NCI-H748 (cell line): Measurements from ENCODE around the gene EIF2AK3.
"Not testable (repeated sequence)": the region's sequence is repeated elsewhere in the genome, so short reads cannot be mapped to it uniquely, and the experiment has no call there.

Experiments used
- DNase-seq: peaks from one replicate; lab custom pipeline; 2025; ENCODE audit not compliant: unreplicated experiment; lab: John Stamatoyannopoulos, UW

Gene EIF2AK3

DNA sequence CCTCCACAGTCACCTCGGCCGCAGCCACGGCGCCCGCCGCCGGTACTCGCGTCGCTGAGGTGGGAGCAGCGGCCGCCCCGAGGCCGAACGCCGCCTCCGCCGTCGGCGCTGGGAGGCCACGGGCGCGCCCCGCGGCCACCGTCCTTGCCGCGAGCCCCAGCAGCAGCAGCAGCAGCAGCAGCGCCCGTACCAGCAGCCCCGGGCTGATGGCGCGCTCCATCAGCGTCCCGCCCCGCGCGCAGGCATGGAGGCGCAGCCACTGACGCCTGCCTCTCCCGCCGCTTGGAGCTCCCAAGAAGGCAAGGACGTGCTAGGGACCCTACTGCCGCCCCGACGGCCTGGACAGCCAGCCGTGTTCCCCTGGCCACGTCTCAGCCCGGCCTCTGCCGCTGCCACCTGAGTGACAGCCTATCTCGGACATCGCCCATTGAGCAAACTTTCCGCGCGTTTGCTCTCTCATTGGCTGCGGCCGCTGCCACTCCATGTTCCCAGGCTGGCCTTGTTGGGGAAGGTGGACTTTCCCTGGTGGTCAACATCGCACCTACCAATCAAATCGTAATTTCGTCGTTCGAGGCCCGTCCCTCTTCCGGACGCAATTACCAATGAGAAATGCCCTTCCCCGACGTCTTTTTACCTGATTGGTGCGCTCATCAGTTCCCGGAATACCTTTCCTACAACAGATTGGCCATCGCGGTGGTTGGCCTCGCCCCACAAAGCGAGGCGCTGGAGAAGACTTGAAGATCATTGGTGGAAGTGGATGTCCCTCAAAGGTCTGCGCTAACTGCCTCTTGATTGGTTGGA, at the start of gene EIF2AK3:
Gene EIF2AK3 (minus strand): TSS at position 410 of the 801 bp plus-strand sequence. CDS start 190 bp downstream, at position 220.
- DNase-seq = peak; percentile 99

DNA sequence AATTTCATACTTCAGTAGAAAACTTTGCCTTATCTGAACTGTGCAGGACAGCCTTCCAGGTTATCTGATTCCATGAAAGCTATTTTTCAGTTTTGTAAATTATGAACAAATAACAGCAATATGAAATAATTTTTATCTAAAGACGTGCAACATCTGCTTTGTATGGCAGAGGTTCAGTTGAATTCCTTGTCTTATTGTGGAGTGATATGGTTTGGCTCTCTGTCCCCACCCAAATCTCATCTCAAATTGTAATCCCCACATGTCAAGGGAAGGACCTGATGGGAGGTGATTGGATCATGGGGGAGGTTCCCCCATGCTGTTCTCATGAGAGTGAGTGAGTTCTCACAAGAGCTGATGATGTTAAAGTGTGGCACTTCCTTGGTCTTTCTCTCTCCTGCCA, 46.1 kb upstream of the EIF2AK3 start:
- DNase-seq = no peak

DNA sequence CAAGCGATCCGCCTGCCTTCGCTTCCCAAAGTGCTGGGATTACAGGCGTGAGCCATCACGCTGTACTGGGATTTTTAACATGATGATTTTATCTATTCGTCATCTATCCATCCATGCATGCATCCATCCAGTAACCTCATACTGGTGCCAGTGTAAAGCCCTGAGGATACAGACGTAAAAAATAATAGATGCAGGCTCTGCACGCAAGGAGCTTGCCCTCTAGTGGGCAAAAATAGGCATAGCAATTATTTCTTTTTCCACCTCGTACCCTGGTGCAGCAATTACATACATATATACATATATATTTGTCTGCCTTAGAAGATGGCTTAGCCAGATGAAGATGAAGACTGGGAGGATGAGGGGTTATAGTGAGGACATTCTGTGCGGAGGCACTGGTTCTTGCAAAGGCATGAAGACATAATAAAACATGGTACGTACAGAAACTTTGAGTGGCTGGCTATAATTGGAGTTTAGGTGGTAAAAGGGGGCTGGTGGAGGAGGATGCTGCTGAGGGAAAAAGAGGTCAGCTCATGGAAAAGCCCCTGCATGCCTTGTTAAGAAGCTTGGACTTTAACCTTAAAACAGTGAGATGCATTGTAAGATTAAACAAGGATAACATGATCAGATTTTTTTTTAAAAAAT, 44.6 kb upstream of the EIF2AK3 start:
- DNase-seq = peak; percentile 60

DNA sequence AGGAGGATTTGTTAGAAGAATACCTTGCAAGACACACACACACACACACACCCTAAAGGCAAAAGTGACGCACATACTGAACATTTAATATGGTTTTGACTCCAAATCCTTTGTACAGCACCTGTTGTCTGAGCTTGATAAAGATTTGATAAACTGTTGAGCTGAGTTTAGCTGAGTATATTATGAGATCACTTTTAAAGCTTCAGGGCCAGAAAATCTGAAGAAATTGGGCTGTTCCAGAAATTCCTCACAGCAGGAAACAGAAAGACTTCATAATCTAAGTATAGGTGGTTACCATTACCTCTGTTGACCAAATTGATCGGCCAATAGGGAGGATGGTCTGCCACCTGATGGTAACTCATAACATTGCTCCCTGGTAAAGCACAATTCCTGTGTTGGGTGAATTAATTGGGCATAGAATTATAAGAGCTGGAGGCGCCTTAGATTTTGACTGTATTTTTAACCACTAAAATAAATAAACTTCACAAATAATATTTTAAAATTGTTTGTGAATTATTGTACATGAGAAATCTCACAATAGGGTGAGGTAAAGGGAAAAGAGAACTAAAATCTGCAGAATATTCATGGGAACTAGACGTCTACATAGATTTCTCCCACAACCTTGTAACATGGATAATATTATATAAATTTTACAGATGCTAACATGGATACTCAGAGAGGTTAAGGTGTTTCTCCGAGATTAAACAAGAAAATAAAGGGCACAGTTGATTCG, 42.4 kb upstream of the EIF2AK3 start:
- DNase-seq = peak; percentile 54

DNA sequence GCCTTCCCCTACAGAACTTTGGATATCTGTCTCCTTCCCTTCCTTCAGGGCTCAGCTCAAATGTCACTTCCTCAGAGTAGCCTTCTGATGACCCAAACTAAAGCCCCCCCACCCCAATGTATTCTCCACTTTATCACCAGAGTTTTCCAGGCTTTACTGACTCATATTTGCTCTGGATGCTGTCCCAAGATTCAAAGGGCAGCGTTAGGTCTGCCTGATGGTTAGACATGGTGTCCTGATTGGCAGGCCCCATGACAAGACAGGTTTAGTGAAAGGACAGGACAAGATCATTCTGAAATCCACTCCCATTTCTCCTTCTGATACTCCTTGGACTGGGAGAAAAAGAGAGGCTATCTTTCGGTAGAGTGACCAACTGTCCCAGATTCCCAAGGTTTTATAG, 41.6 kb upstream of the EIF2AK3 start:
- DNase-seq = no peak

DNA sequence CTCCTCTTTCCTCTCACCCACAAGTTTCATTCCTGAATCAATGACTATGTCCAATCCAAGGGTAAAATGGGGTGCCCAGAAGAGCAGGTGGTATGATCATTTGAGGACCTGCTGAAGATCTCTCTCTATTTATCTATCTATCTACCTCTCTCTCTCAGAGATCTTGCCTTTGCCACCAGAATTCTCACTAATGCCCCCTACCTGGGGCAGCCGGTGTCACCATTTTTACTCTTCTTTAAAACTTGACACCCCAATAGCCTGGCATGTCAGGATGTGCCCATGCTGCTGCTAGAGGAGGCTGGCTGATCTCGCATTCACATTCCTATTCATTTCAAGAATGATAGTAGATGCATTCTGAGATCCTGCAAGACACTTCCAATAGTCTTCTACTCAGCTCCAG, 40.0 kb upstream of the EIF2AK3 start:
- DNase-seq = no peak

DNA sequence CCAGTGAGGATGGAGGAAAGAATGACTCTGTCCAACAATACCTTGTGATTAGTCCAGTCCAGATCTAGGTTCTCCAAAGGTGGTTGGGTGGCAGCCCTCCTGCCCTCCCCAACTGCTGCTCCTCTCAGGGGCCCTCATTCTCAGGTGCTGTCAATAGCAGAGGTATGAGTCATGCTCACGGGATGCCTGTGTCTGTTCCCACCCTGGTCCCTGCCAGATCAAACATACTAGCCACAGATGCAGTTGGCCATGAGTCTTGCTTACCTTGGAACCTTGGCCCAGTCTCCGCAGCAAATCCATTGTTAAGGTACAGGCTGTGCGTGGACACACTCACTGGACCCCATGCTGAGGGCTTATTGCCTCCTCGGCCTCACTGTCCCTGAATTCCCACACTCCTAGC, 39.3 kb upstream of the EIF2AK3 start:
- no peak for DNase-seq

DNA sequence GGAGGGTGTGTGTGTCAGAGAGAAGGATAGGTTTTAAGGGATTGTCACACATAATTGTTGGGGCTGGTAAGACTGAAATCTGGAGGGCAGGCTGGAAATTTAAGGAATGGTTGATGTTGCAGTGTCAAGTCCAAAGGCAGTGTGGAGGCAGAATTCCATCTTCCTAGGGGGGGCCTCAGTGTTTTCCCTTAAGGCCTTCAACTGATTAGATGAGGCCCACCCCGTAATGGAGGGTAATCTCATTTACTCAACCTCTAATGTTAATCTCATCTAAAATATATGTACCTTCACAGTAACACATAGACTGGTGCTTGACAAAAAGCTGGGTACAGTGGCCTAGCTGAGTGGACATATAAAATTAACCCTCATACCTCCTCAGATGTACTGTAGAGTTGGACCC, 33.4 kb upstream of the EIF2AK3 start:
- no peak for DNase-seq

DNA sequence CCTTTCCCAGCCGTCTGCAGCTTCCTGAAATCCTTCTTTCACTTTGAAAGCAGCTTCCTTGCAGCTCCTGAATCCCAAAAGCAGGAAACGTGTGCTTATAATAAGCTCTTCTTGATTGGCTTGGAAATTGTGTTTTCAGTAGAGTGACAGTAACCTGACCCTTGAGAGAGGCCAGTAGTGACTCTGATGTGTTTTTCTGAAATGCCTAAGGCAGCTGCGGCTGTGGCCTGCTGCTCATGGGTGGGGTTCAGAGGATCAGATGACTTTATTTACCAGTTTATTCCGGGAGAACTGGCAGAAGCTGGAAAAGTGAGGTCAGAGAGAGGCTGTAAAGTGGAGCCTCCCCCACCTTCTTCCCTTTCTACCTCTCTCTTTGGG, 32.3 kb upstream of the EIF2AK3 start:
- peak; percentile 86 for DNase-seq

DNA sequence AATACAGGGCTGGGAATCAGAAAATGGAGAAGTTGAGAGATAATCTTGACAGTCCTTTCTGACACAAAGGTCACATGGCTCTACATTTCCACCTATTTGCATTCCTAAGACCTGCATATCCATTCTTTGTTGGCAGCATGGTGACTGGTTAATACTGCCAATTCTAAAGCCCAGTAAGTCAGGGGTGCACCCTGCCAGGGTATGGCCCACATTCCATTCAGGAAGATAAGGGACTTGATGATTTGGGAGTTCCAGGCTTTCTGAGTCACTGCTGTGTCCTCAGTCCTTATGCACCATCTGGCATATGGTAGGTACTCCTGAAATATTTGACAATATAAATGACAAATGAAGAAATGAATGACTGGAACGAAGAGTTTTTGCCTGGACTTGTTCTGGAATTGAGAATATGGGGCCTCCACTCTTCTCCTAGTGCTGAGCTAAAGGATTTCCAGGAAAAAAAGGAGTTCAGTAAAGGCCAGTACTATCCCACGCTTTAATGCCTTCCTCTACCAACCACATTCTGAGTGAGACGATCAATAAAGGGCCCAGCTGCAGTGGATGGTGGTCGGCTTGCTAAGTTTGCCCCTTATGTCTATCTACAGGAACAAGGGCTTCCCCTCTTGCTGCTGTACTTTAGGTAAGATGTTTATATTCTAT, 31.7 kb upstream of the EIF2AK3 start:
- no peak for DNase-seq

DNA sequence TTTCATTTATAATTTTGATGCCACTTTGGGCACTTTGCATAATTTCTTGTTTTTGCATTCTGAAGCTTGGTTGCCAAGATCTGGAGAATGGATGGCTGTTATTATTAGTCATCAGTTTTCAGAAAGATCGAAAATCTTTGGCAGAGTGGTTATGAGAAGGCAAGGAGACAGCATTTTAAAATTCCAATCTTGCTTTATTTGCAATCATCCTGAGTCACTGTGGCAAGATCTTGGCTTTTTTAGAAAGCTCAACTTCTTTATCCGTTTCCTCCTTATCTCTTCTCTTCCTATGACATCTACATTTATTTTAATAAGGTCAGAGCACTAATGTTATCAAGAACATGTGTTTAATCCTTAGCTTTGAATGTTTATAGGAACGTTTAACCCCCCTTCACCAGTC, 31.1 kb upstream of the EIF2AK3 start:
- DNase-seq = no peak

DNA sequence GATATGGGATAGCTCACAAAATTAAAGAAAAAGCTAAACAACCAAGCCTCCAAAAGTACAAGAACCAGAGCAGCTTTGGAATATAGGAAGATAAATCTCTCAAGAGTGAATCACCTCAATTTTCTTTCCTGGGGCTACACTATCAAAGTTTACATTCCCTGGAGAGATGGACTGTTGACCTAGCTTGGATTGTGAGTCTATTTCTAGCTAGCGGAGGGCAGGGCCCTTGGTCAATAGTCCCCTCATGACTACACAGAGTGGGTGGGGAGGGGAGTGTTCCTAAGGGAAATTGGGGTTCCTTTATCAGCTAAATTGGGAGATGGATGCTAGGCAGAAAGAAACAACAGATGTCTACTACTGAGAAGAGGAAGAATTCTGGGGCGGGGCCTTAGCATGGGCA, 29.9 kb upstream of the EIF2AK3 start:
- DNase-seq = no peak

DNA sequence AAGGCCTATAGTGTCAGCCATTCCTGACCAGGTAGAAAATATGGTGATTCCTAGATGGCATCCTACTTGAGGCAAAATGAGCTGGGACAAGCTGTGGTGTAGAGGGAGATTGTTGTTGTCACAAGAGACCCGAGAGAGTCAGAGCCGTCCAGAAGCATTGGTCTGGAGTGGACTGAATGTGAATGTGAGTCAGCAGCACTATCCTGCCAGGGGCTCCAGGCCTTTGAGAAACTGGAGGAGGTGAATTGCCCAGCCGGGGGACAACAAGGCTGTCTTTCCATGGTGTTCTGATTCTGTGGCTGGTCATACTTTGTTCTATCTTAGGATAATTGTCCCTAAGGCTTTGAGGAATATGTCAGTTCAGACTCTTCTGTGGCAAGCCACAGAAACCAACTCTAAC, 29.4 kb upstream of the EIF2AK3 start:
- no peak for DNase-seq

DNA sequence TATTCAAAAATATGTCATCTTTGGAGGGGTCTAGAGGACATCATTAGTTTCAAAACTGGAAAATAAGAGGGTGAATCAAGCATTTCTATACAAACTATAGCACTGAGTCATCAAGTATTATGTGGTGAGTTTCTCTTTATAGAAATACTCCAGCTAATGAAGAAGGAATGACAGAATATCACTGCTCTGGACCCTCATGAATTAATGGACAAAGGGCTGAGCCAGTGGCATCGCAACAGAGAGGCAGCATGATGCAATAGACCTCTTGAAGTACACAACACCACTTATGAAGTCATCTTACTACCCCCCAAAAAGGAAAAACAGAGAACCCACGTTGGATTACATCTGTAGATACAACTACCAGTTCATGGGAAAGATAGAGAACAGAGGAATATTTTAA, 27.4 kb upstream of the EIF2AK3 start:
- DNase-seq = no peak

DNA sequence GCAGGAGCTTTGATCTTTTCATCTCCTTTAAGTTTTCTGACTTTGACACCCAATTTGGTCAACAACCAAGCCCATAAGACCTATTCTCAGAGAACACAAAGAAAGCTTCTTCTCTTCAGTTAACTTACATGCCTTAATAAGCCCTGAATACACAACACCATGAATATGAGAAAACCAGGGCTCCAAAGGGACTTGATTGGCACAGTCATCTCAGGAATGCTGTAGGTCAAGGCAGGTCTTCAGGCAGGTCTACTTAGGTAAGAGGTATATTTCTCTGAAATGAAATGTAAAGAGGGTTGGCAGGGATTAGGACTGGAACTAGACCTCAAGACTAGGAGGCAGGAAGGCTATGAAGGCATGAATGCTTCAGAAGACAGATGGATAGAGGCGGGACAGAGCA, 24.4 kb upstream of the EIF2AK3 start:
- DNase-seq = no peak

DNA sequence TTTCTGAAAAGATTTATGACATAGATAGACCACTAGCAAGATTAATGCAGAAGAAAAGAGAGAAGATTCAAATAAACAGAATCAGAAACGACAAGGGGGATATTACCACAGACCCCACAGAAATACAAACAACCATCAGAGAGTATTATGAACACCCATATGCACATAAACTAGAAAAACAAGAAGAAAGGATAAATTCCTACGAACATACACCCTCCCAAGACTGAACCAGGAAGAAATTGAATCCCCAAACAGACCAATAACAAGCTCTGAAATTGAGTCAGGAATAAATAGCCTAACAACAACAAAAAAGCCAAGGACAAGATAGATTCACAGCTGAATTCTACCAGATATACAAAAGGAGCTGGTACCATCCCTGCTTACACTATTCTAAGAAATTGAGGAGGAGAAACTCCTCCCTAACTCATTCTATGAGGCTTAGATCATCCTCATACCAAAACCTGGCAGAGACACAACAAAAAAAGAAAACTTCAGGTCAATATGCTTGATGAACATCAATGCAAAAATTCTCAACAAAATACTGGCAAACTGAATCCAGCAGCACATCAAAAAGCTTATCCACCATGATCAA, 18.1 kb upstream of the EIF2AK3 start:
- DNase-seq = not testable (repeated sequence)

DNA sequence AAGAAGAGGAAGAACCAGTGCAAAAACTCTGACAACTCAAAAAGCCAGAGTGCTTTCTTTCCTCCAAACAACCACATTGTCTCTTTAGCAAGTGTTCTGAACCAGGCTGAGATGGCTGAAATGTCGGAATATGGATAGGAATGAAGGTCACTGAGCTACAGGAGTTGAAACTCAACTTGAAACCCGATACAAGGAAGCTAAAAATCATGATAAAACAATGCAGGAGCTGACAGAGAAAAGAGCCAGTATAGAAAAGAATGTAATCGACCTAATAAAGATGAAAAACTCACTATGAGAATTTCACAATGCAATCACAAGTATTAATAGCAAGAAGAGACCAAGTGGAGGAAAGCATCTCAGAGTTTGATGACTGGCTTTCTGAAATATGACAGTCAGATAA, 15.0 kb upstream of the EIF2AK3 start:
- no peak for DNase-seq

DNA sequence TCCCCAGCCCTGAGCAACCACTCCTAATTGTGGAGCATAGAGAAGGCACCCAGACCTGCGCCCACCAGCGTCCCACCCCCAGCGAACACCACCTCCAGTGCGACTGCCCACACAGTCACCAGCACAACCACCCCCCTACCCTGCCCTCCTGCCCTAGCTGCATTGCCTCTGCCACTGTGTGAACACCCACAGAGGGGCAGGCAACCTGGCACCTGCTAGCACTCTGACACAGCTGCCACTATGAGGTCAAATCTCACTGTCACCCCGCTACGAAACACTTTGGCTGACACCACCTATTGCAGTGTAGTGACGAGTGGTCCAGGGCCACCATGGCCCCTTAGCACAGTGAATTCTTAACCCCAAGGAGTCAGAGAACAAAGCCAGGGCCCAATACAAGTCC, 14.1 kb upstream of the EIF2AK3 start:
- DNase-seq = no peak

DNA sequence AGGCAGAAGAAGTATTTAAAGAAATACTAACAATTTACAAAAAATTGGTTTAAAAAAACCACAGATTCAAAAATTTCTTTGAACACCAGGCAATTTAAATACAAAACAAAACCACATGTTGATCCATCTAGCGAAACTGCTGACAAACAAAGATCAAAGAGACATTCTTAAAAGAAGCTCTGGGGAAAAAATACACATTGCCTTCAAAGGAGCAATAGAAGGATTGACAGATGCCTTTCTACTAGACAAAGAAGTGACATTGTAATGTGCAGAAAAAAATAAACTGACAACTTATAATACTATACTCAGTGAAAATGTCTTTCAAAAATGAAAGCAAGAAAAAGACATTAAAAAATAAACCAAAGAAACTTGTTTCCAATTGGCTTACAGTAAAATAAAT, 12.6 kb upstream of the EIF2AK3 start:
- DNase-seq = no peak

DNA sequence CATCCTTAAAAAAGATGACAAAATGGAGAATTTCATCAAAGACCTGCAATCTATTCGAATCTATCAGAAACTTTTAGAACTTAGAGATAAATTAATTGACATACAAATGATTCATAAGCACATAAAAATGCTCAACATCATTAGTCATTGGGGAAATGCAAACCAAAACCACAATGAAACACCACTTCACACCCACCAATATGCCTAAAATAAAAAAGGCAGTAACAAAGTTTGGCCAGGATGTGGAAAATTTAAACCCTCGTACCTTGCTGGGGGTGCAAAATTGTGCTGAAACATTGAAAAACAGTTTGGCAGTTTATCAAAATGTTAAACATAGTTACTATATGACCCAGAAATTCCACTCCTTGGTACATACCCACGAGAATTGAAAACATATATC, 11.5 kb upstream of the EIF2AK3 start:
- no peak for DNase-seq

DNA sequence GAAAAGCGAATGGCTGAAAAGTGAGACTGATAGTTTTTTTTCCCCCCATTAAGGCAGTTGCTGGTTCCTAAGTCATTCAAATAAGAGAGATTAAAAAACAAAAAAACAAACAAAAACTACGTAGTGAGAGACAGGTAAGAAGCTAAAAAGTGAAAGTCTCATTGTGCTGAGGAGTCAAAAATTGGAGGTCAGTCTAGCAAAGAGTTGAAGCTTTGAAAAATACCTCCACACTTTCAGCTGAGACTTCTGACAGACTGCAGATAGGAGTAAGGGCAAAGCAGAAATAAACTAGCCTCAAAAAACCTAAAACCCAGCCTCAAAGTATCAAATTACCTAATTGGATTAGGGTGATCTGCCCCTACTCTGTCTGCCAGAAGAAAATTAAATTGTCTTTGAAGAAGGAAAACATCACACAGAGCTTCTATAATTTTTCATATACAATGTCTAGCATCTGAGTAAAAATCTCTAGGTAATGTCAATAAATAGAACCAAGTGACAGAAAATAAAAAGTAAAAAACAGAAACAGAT, 10.9 kb upstream of the EIF2AK3 start:
- DNase-seq = no peak
